ENCODE measurements around the gene FTH1. TPM values are rescaled to one million over a fixed set of nuclear protein-coding genes. Genes with fewer than 3 reads are reported as not detected.
A peak's percentile ranks its signal among the peaks of the same experiment; 100 is the strongest.

FTH1 gene
- total RNA-seq, 1 donor from 2014 or later = 3,020 TPM

GRCh38 chr11:61969838-61970662 is 2.6 kb upstream of the FTH1 start:
- H3K4me3 Mint-ChIP-seq (ENCODE audit: unreplicated experiment) = no peak overlapping the region
- no peak for DNase-seq (ENCODE audit: extremely low spot score, unreplicated experiment)
- no peaks in the 10 kb centered on the region for H3K9me3 Mint-ChIP-seq (ENCODE audit: unreplicated experiment)
- H3K27ac Mint-ChIP-seq (ENCODE audit: unreplicated experiment) = peak overlapping the region; percentile 99
- peaks cover 16% of the 10 kb centered on the region for H3K36me3 Mint-ChIP-seq (ENCODE audit: unreplicated experiment)
- H3K27me3 Mint-ChIP-seq (ENCODE audit: unreplicated experiment) = no peaks in the 10 kb centered on the region
- peaks cover 69% of the 10 kb centered on the region for H3K4me1 Mint-ChIP-seq (ENCODE audit: unreplicated experiment)
- no peak for TF ChIP-seq CTCF (IDR thresholded peaks at IDR 0.05)

GRCh38 chr11:61969391-61969758 is 1.9 kb upstream of the FTH1 start:
- Mint-ChIP-seq H3K9me3 (ENCODE audit: unreplicated experiment) (no peaks in the 10 kb centered on the region), H3K4me3 (ENCODE audit: unreplicated experiment) (peak overlapping the region; percentile 92), H3K27me3 (ENCODE audit: unreplicated experiment) (no peaks in the 10 kb centered on the region), H3K36me3 (ENCODE audit: unreplicated experiment) (peaks cover 21% of the 10 kb centered on the region), H3K4me1 (ENCODE audit: unreplicated experiment) (peaks cover 73% of the 10 kb centered on the region), H3K27ac (ENCODE audit: unreplicated experiment) (peak overlapping the region; percentile 99)
- no peak for TF ChIP-seq CTCF (IDR thresholded peaks at IDR 0.05)
- no peak for DNase-seq (ENCODE audit: extremely low spot score, unreplicated experiment)

- Mint-ChIP-seq H3K9me3 (ENCODE audit: unreplicated experiment) (no peaks in the 10 kb centered on the region), H3K27ac (ENCODE audit: unreplicated experiment) (peak overlapping the region; percentile 99), H3K4me1 (ENCODE audit: unreplicated experiment) (peaks cover 75% of the 10 kb centered on the region), H3K36me3 (ENCODE audit: unreplicated experiment) (peaks cover 26% of the 10 kb centered on the region), H3K27me3 (ENCODE audit: unreplicated experiment) (no peaks in the 10 kb centered on the region), H3K4me3 (ENCODE audit: unreplicated experiment) (peak overlapping the region; percentile 92)
- no peak for TF ChIP-seq CTCF (IDR thresholded peaks at IDR 0.05)
- no peak for DNase-seq (ENCODE audit: extremely low spot score, unreplicated experiment)
These were observed 1.4 kb upstream of the FTH1 start for GRCh38 chr11:61968758-61969390.

- no peaks in the 10 kb centered on the region for H3K9me3 Mint-ChIP-seq (ENCODE audit: unreplicated experiment)
- H3K36me3 Mint-ChIP-seq (ENCODE audit: unreplicated experiment) = peaks cover 33% of the 10 kb centered on the region
- peaks cover 75% of the 10 kb centered on the region for H3K4me1 Mint-ChIP-seq (ENCODE audit: unreplicated experiment)
These were observed 707 bp upstream of the FTH1 start for GRCh38 chr11:61967924-61968757.

More at GRCh38 chr11:61967924-61968757, 707 bp upstream of the FTH1 start:
- TF ChIP-seq CTCF (IDR thresholded peaks at IDR 0.05) = no peak
- Mint-ChIP-seq H3K27me3 (ENCODE audit: unreplicated experiment) (no peaks in the 10 kb centered on the region), H3K27ac (ENCODE audit: unreplicated experiment) (peak overlapping the region; percentile 99), H3K4me3 (ENCODE audit: unreplicated experiment) (peak overlapping the region; percentile 92)
- DNase-seq (ENCODE audit: extremely low spot score, unreplicated experiment) = peak; percentile 83
